Measurements from ENCODE around the gene INPP4B.

INPP4B gene

DNA sequence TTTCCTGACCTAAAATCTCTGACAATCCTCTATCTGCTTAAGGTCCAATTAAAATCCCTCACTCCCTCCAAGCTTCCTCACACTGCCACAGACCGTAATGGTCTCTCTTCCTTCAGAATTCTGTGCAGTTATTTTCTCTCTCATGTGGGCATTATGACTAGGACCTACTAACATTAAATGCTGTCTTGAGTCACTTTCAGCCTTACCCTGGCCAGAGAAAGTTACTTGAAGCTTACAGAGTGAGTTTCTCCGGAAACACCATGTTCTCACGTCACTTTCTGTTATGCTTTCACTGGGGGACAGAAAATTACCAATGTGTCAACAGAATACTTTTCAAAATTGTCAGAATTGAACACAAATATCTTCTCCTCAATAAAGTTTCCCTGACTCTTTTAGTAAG is 271.8 kb downstream of the INPP4B start:
- no peak for DNase-seq (ENCODE audit: low read depth)

DNA sequence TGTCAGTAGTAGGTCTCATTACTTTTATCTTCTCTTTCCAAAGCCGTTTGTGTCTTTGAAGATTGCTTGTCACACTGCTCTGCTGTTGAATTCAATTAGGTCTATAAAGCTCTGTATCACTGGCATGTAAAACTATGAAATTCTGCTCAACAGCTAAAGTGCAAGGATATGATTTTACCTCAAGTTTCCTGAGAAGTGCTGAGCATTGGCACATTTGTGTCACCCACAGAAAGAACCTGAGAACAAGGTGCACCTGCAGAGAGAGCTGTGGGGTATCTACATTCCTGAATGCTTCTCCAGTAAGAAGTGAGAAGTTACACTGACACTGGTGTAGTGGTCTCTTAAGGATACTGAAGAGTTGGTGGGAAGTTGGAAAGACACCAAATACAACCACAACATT is 274.0 kb downstream of the INPP4B start:
- DNase-seq (ENCODE audit: low read depth), result no peak

GRCh38 chr4:142567620-142568451 is 278.3 kb downstream of the INPP4B start:
- DNase-seq (ENCODE audit: low read depth), result no peak

DNA sequence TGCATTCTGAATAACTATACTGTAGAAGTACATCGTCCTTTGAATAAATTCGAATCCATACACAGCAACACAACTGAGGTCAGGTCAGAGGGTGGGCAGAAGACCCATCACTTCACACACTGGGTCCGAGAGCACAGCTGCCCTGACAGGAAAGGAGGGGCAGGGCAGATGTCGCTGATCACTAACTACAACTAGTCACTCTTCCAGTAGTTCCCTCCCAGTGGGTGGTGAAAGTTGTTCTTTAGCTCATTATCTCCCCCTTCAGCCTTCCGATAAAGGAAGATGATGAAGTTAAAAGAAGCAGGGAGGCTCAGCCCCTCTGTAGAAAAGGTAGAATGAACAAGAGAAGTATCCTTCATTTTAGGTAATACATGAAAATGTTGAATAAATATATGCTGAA is 278.9 kb downstream of the INPP4B start:
- DNase-seq (ENCODE audit: low read depth), result peak; percentile 29

DNA sequence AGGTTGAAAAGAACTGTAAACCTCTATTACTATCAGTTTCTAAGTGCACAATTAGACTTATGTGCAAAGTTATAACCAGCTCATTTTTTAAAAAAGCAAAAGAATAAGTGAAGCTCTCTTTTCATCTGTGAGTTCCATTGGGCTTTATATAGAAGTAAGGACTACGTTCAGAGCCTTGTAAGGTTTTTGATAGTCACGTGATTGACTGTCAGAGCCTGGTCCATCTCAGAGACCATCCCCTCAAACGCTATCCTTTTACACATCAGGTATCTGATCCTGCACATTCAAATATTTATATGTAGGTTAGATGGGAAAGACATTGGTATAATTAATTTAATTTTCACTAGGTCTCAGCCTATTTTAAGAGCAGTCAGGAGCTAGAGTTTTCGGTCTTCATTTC is 279.3 kb downstream of the INPP4B start:
- DNase-seq (ENCODE audit: low read depth), result no peak

- no peak for DNase-seq (ENCODE audit: low read depth)
These were observed 279.9 kb downstream of the INPP4B start for GRCh38 chr4:142566243-142566642.

DNA sequence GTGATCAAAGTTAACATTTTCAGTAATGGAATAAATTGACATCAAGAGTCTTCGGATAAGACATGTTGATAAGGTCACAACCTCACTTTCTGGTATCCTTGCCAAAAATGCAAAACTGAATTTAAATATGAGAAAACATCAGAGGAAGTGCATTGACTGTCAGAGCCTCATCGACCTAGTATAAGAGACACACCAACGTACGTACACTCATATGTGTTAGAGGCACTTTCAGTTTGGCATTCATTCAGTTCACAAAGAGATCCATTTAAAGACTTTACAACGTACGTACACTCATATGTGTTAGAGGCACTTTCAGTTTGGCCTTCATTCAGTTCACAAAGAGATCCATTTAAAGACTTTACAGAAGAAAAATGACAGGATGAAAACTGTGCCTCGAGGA is 280.3 kb downstream of the INPP4B start:
- no peak for DNase-seq (ENCODE audit: low read depth)

GRCh38 chr4:142563682-142564291 is 282.3 kb downstream of the INPP4B start:
- DNase-seq (ENCODE audit: low read depth), result no peak

- no peak for DNase-seq (ENCODE audit: low read depth)
These were observed 286.1 kb downstream of the INPP4B start for GRCh38 chr4:142559986-142560385.

GRCh38 chr4:142558851-142559250 is 287.2 kb downstream of the INPP4B start:
- no peak for DNase-seq (ENCODE audit: low read depth)

DNA sequence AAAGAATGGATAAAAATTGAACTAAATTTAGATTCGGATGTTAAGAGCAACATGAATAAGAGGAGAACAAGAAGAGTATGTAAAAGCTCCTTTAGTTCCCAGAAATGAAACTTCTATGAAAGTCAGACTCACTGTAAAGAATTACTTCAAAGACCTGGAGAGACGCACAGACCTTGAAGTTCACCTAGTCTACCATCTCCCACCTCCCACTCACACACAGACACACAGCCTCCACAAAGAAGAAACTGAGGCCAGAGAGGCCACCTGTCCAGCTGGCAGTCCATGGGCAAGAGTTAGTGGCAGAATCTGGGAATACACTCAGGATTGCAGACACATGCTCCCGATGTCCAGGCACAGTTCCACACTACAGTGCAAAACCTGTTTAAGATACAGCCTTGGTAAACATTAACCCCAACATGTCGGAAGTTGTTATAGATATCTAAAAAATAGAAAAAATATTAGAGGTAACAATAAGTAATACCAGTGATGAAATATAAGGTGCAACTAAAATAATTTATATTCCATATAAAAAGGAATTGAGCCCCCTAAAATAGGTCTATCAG is 288.8 kb downstream of the INPP4B start:
- DNase-seq (ENCODE audit: low read depth), result no peak

- no peak for DNase-seq (ENCODE audit: low read depth)
These were observed 289.4 kb downstream of the INPP4B start for GRCh38 chr4:142556570-142557238.

GRCh38 chr4:142556048-142556447 is 290.1 kb downstream of the INPP4B start:
- no peak for DNase-seq (ENCODE audit: low read depth)

DNA sequence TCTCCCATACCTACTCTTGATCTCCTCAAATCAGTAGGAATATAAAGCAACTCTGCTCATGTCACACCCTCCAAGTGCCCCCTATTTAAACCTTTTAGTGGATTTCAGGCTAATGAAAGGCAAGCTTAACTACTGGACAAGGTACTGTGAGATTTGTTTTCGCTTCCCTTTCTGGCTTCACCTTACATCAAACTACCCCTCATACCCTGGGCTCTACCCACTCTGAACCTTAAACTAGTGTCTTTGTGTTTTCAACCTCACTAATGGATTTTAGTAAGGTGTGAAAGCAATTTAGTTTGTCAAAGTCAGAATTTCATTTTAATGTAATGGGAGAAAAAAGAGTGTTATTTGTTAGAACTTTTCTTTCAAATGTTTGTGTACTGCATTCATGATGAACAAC is 291.7 kb downstream of the INPP4B start:
- DNase-seq (ENCODE audit: low read depth), result no peak

- DNase-seq (ENCODE audit: low read depth), result no peak
These were observed 294.4 kb downstream of the INPP4B start for GRCh38 chr4:142551517-142552305.

- no peak for DNase-seq (ENCODE audit: low read depth)
These were observed 295.1 kb downstream of the INPP4B start for GRCh38 chr4:142550965-142551364.

GRCh38 chr4:142549726-142550463 is 296.2 kb downstream of the INPP4B start:
- no peak for DNase-seq (ENCODE audit: low read depth)

GRCh38 chr4:142549248-142549647 is 296.9 kb downstream of the INPP4B start:
- no peak for DNase-seq (ENCODE audit: low read depth)

- DNase-seq (ENCODE audit: low read depth), result no peak
These were observed 297.6 kb downstream of the INPP4B start for GRCh38 chr4:142548491-142548890.

DNA sequence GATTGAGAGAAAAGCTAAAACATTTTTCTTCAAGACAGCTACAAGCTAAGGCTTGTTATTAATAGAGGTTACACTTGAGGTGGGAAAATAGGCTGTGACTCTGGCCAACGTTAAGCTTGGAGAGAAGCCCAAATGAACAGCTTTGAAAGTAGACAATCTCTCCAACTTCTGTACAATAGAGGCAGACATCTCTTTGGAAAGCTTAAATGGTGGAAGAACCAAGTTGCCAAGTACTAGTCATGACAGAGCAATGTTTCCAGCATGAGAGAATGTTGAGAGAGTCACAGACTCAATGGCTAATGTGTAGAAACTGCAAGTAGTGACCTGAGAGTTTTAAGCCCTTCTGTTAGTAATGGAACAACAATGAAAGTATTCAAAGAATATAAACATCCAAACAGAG is 298.1 kb downstream of the INPP4B start:
- no peak for DNase-seq (ENCODE audit: low read depth)

DNA sequence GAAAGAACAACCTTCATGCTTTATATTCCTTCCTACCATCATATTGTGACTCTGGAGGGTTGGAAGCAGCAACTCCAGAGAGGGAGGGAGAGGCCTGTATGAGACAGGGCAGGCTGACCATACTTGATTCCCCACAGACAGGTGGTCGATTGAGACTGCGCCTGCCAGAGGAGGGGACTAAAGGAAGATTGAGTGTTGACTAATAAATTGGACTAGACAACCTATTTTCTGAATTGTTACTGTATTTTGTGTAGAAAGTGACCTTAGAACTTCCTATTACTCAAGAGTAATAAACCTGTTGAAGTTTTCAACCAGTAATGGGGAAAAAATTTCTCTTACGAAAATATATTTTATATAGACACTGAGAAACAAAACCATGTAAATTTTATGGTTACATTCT is 301.5 kb downstream of the INPP4B start:
- no peak for DNase-seq (ENCODE audit: low read depth)

Data from activated T-helper 1 cell treated with Interleukin-2 at 50 U/mL for 16 hours (primary cell).